Endothelial cell of umbilical vein (primary cell): ENCODE measurements around the gene GPR162. TPM values are rescaled to one million over a fixed set of nuclear protein-coding genes. Genes with fewer than 3 reads are reported as not detected.

Source experiments
- BruUV-seq: library from RNA; stranded (reverse); fragments of 400-500 nt; replicated peaks from 2 replicates; lab custom pipeline; 2021; lab: Mats Ljungman, UMichigan
- CTCF ChIA-PET: fragments of 300-600, 350-600 bp; sonication (Branson Sonifier 250); formaldehyde crosslinking; loops from one replicate; lab custom pipeline; 2021; ENCODE audit warnings: antibody characterized with exemption, inconsistent platforms; lab: Charles Lee
- POLR2A ChIA-PET: fragments of 300-600, 350-600 bp; sonication (Branson Sonifier 250); formaldehyde crosslinking; loops from one replicate; lab custom pipeline; 2021; ENCODE audit warnings: antibody characterized with exemption, inconsistent platforms; lab: Charles Lee
- DNase-seq: peaks from one replicate; pipeline ENCODE4 v3.0.0-alpha.2; 2011; ENCODE audit warnings: low read depth, low spot score
- FAIRE-seq: peaks from 2 replicates; lab custom pipeline; 2011; peaks lifted over from hg19 to GRCh38; lab: Jason Lieb, UNC
- H2AFZ ChIP-seq: 2 replicates; pipeline ENCODE4 v1.6.0; 2012; ENCODE audit warnings: low read depth, low read length, control low read depth, inconsistent platforms
- H3K27ac ChIP-seq: 2 replicates; pipeline ENCODE4 v1.5.1; 2011; ENCODE audit warnings: low read depth, mild to moderate bottlenecking, control low read depth, low read length, moderate library complexity; ENCODE audit not compliant: insufficient read depth
- H3K27me3 ChIP-seq, 2 experiments: 2 replicates each; pipeline versions ENCODE4 v1.6.0 to v1.6.1; 2011; ENCODE audit warnings: low read length in 2 of 2, mixed read lengths in 1 of 2; ENCODE audit not compliant: control insufficient read depth in 2 of 2, insufficient read depth in 2 of 2
- H3K36me3 ChIP-seq, 2 experiments: 2 replicates in 1 of 2; 3 replicates in 1 of 2; pipeline ENCODE4 v1.5.1; 2011; ENCODE audit warnings: low read length in 2 of 2, mild to moderate bottlenecking in 1 of 2, moderate library complexity in 1 of 2; ENCODE audit not compliant: control insufficient read depth in 2 of 2, insufficient read depth in 2 of 2; ENCODE audit errors: extremely low read depth in 1 of 2
- H3K4me1 ChIP-seq: 3 replicates; pipeline ENCODE4 v1.5.1; 2011; ENCODE audit warnings: mild to moderate bottlenecking, low read length; ENCODE audit not compliant: control insufficient read depth, insufficient read depth; ENCODE audit errors: extremely low read depth
- H3K4me2 ChIP-seq: 2 replicates; pipeline ENCODE4 v1.6.1; 2011; ENCODE audit warnings: low read length, control low read depth, mixed read lengths; ENCODE audit not compliant: insufficient read depth
- H3K4me3 ChIP-seq, 3 experiments: fragments of 200-600 bp in 1 of 3; sonication (generic), shearing (Covaris generic) in 1 of 3; replicated peaks in 1 of 3; 2 replicates each; pipeline ENCODE4 v1.5.1; 2011 to 2016; ENCODE audit warnings: control low read depth in 3 of 3, low read length in 3 of 3, mild to moderate bottlenecking in 2 of 3, inconsistent platforms in 1 of 3, low read depth in 1 of 3, moderate library complexity in 1 of 3; ENCODE audit not compliant: insufficient read depth in 1 of 3
- H3K79me2 ChIP-seq: 2 replicates; pipeline ENCODE4 v1.6.0; 2012; ENCODE audit warnings: low read length, inconsistent platforms; ENCODE audit not compliant: control insufficient read depth, insufficient read depth
- H3K9ac ChIP-seq: replicated peaks from 2 replicates; pipeline ENCODE3; 2011; ENCODE audit warnings: low read length, control low read depth; ENCODE audit not compliant: insufficient read depth; ENCODE audit errors: extremely low read depth
- H3K9me1 ChIP-seq: replicated peaks from 3 replicates; pipeline ENCODE4 v1.6.0; 2011; ENCODE audit warnings: mild to moderate bottlenecking, low read length; ENCODE audit not compliant: control insufficient read depth, insufficient read depth; ENCODE audit errors: extremely low read depth
- H3K9me3 ChIP-seq: replicated peaks from 2 replicates; pipeline ENCODE4 v1.5.1; 2012; ENCODE audit warnings: low read length, inconsistent platforms; ENCODE audit not compliant: control insufficient read depth, insufficient read depth
- H4K20me1 ChIP-seq: replicated peaks from 2 replicates; pipeline ENCODE3; 2011; ENCODE audit warnings: mild to moderate bottlenecking, low read length; ENCODE audit not compliant: control insufficient read depth, insufficient read depth; ENCODE audit errors: extremely low read depth
- CTCF ChIP-seq, 2 donors: IDR thresholded peaks; 1 replicate in 1 of 2; 2 replicates in 1 of 2; pipeline ENCODE4 v1.5.1; 2011; ENCODE audit warnings: low read length in 2 of 2, mild to moderate bottlenecking in 2 of 2, moderate library complexity in 2 of 2, control low read depth in 1 of 2, inconsistent platforms in 1 of 2, low read depth in 1 of 2; ENCODE audit not compliant: insufficient read depth in 1 of 2; ENCODE audit errors: extremely low read depth in 1 of 2
- EZH2 ChIP-seq: IDR thresholded peaks from 2 replicates; pipeline ENCODE4 v1.6.1; 2012; ENCODE audit warnings: borderline replicate concordance, low read depth, mild to moderate bottlenecking, moderate library complexity, low read length, inconsistent platforms; ENCODE audit not compliant: severe bottlenecking
- FOS ChIP-seq: IDR thresholded peaks from 2 replicates; pipeline ENCODE4 v1.6.1; 2011; ENCODE audit warnings: mild to moderate bottlenecking, low read length, moderate library complexity, borderline replicate concordance; ENCODE audit not compliant: insufficient read depth
- GATA2 ChIP-seq: IDR thresholded peaks from 2 replicates; pipeline ENCODE4 v1.7.0; 2011; ENCODE audit warnings: low read depth, mild to moderate bottlenecking, moderate library complexity, mixed read lengths, low read length; ENCODE audit not compliant: insufficient read length, insufficient read depth
- JUN ChIP-seq: IDR thresholded peaks from 2 replicates; pipeline ENCODE4 v1.6.1; 2011; ENCODE audit warnings: borderline replicate concordance, low read depth; ENCODE audit not compliant: insufficient read length, insufficient read depth
- MYC ChIP-seq: IDR thresholded peaks from one replicate; pipeline ENCODE4 v1.6.1; 2011; ENCODE audit warnings: mild to moderate bottlenecking, low read depth, low read length
- POLR2A ChIP-seq: IDR thresholded peaks from 2 replicates; pipeline ENCODE4 v1.6.1; 2012; ENCODE audit warnings: low read depth, mild to moderate bottlenecking, control low read depth, low read length
- POLR2AphosphoS5 ChIP-seq: IDR thresholded peaks from 2 replicates; pipeline ENCODE4 v1.6.1; 2012; ENCODE audit warnings: low read depth, mild to moderate bottlenecking, control low read depth, low read length, moderate library complexity; ENCODE audit not compliant: insufficient read depth
- dilution Hi-C: fragments of 300-500 bp; cut with MboI; formaldehyde crosslinking; loops from one replicate; pipeline ENCODE4 v1.15.0; 2019; ENCODE audit warnings: low sequenced_read_pairs; ENCODE audit not compliant: extremely low pct_ligation_motif_present
- intact Hi-C: fragments of 100-400 bp; cut with micrococcal nuclease; formaldehyde crosslinking; loops from one replicate; pipeline ENCODE4 v1.10.0; 2022
- polyA plus RNA-seq, 4 experiments: library from polyadenylated mRNA; depleted of rRNA in 3 of 4; stranded (reverse) in 3 of 4; unstranded in 1 of 4; fragments of >200 nt; gene quantifications; 2 replicates each; pipeline versions ENCODE4 v1.2.1 to v1.2.3, GENCODE V29; 2011 to 2012; ENCODE audit warnings: missing spikeins in 1 of 4
- total RNA-seq: library from RNA; stranded (reverse); gene quantifications from 2 replicates; pipeline ENCODE4 v1.2.3, GENCODE V29; 2021
- TF ChIP-seq, protein P1 (sequence below): IDR thresholded peaks from 2 replicates; pipeline ENCODE4 v1.6.1; 2011; ENCODE audit not compliant: insufficient read depth, insufficient read length

Gene GPR162
- total and polyA plus RNA-seq, 2 donors (not counting 3 experiments of a cell fraction or from before 2014, with no cell fraction given), result 9.7 to 13.7 TPM

GRCh38 chr12:6784761-6785160 lies 36.9 kb upstream of the GPR162 start:
- Histone ChIP-seq H3K27me3 (peaks cover 0 to 2% of the 10 kb centered on the region in 2 experiments), H2AFZ (no peak overlapping the region), H3K4me2 (no peak overlapping the region), H3K9me3 (no peaks in the 10 kb centered on the region), H3K4me3 (no peak overlapping the region), H3K36me3 (no peaks in the 10 kb centered on the region), H3K9me1 (no peaks in the 10 kb centered on the region), H3K79me2 (no peaks in the 10 kb centered on the region), H3K27ac (no peak overlapping the region), H4K20me1 (no peaks in the 10 kb centered on the region), H3K9ac (no peak overlapping the region), H3K4me1 (no peaks in the 10 kb centered on the region)
- dilution Hi-C loops, result no loop called here
- no TSS peak for BruUV-seq
- intact Hi-C loops, result no loop called here
- DNase-seq (no peak), FAIRE-seq (no peak)
- ChIA-PET CTCF (interaction anchor here (1.5 to 9.5 kb wide), 2 partner anchors 18 to 31 kb away, joined by 7 to 107 read pairs; partner anchors contain the start of gene MLF2), POLR2A (no interaction called here)
- TF ChIP-seq GATA2 (no peak), MYC (no peak), FOS (no peak), POLR2AphosphoS5 (no peak), CTCF (IDR thresholded peaks at IDR 0.05; ENCODE audit: extremely low read depth in 1 of 2, insufficient read depth in 1 of 2, low read depth in 1 of 2, low read length in 2 of 2) (no peak), EZH2 (no peak), JUN (no peak), POLR2A (no peak)
- TF ChIP-seq, protein P1, sequence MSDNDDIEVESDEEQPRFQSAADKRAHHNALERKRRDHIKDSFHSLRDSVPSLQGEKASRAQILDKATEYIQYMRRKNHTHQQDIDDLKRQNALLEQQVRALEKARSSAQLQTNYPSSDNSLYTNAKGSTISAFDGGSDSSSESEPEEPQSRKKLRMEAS, result no peak
